Measurements from ENCODE around the gene ASPA.

The ASPA gene

DNA sequence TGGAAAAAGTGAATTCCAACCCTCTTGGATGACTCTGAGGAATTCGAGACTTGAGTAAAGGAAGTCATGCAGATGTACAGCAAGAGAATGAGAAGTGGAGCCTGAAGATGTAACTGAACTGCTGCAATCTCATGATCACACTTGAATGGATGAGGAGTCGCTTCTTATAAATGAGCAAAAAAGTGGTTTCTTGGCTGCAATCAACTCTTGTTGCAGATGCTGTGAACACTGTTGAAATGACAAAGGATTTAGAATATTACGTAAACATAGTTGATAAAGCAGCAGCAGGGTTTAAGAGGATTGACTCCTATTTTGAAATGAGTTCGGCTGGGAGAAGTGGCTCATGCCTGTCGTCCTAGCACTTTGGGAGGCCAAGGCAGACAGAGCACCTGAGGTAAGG, 25.5 kb downstream of the ASPA start:
- TF ChIP-seq GATA3 (IDR thresholded peaks at IDR 0.05; ENCODE audit: low read depth, low read length) (no peak), GATA2 (IDR thresholded peaks at IDR 0.05; ENCODE audit: low read depth, low read length) (no peak)

DNA sequence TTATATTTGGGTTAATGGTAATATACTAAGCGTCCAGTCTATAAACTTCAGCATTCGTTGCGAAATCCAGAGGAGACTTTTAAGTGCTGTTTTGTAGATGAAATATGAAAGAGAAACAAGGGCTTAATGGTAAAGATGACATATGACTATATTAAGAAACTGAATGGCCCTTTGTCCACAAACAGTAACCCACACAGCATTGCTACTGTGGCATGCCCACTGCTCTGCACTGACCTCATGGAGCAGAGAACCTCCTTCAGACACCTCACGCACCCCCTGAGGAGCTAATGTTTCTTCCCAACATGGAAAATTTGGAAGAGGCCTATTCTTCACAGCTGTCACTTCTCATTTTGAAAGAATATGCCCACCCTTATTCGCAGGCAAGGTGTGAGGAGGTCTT, 26.7 kb downstream of the ASPA start:
- TF ChIP-seq GATA3 (IDR thresholded peaks at IDR 0.05; ENCODE audit: low read depth, low read length) (no peak), GATA2 (IDR thresholded peaks at IDR 0.05; ENCODE audit: low read depth, low read length) (no peak)

GRCh38 chr17:3503285-3503684, 27.5 kb downstream of the ASPA start:
- TF ChIP-seq GATA3 (IDR thresholded peaks at IDR 0.05; ENCODE audit: low read depth, low read length) (no peak), GATA2 (IDR thresholded peaks at IDR 0.05; ENCODE audit: low read depth, low read length) (no peak)

DNA sequence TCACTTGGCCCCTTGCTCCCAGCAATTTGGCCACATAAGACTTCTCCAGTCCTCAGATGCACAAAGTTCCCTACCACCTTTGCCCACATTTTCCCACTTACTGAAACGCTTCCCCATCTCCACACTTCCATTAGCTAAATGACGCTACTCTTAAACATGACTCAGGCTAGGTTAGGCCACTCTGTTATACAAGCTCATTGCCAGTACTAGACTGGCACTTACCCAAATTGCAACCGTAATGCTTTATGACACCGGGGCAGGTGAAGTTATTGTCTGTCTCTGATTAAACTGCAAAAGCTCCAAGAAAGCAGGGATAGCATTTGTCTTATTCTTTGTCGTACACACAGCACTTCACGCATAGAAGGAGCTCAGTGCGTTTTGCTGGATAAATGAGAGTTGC, 29.2 kb downstream of the ASPA start:
- TF ChIP-seq GATA3 (IDR thresholded peaks at IDR 0.05; ENCODE audit: low read depth, low read length) (no peak), GATA2 (IDR thresholded peaks at IDR 0.05; ENCODE audit: low read depth, low read length) (no peak)

DNA sequence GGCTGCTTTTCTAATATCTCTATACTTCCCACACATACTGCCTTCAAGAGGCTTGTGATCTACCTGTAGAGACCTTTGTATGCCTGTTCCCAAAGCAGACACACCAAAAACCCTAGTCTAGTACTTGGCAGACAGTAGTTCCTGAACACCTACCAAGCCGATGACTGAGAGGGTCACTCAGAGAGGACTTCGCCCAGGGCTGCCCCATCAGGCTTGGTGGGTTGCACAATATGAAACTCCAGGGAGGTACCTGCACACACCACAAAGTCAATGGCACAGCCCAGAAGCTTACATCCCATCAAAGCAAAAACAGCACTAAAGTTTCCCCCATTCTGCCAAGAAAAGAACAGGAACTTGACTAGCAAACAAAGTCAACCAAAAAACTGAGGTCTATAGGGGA, 30.3 kb downstream of the ASPA start:
- TF ChIP-seq GATA3 (IDR thresholded peaks at IDR 0.05; ENCODE audit: low read depth, low read length) (no peak), GATA2 (IDR thresholded peaks at IDR 0.05; ENCODE audit: low read depth, low read length) (no peak)

DNA sequence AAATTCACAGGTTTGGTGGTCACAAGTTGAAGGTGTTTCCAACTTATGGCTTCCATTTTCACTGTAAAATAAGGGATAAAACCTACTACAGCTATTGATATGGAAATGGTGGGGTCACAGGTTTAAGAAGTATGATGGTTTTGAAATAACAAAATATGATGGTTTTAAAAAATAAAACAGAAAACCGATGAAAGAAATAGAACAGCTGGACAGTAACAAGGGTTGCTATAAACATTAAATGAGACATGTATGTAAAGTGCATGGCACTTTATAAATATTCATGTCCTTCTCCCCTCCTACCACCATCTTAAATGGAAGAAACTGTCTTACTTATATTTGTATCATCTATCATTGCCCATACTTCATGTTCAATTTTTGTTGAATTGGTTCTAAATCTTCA, 31.3 kb downstream of the ASPA start:
- TF ChIP-seq GATA3 (IDR thresholded peaks at IDR 0.05; ENCODE audit: low read depth, low read length) (no peak), GATA2 (IDR thresholded peaks at IDR 0.05; ENCODE audit: low read depth, low read length) (no peak)

DNA sequence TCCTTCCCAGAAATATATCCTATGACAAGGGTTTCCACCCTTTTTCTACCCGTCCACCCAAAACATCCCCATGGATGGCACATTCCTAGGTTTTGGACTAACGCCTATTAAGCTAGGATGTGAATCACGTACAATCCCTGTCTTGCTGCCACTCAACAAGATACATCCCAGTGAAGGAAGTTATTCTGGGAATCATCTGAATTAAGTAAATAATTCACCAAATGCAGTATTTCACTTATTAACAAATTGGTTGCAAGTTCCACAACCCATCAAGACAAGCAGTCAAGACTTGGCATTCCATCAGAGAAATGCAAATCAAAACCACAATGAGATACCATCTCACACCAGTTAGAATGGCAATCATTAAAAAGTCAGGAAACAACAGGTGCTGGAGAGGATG, 32.1 kb downstream of the ASPA start:
- TF ChIP-seq GATA3 (IDR thresholded peaks at IDR 0.05; ENCODE audit: low read depth, low read length) (no peak), GATA2 (IDR thresholded peaks at IDR 0.05; ENCODE audit: low read depth, low read length) (no peak)

DNA sequence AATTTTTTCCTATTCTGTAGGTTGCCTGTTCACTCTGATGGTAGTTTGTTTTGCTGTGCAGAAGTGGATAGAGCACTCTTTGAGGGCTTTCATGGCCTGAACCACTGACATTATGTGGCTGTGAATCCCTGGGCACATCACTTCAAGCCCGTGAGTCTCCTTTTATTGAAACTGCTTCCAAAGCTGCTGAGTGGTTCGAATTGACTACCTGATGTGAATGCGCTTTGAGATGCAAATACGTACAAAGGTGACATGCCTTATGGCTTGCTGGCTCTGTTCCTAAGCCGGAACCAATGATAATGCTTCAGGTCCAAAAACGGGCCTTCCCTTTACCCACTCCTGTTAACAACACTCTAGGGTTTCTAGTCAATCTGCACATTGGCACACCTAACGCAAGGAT, 34.3 kb downstream of the ASPA start:
- TF ChIP-seq GATA2 (IDR thresholded peaks at IDR 0.05; ENCODE audit: low read depth, low read length) = no peak
- no peak for TF ChIP-seq GATA3 (IDR thresholded peaks at IDR 0.05; ENCODE audit: low read depth, low read length)

GRCh38 chr17:3511852-3512504, 36.2 kb downstream of the ASPA start:
- TF ChIP-seq GATA2 (IDR thresholded peaks at IDR 0.05; ENCODE audit: low read depth, low read length) (no peak), GATA3 (IDR thresholded peaks at IDR 0.05; ENCODE audit: low read depth, low read length) (no peak)

- TF ChIP-seq GATA3 (IDR thresholded peaks at IDR 0.05; ENCODE audit: low read depth, low read length) = no peak
- TF ChIP-seq GATA2 (IDR thresholded peaks at IDR 0.05; ENCODE audit: low read depth, low read length) = no peak
These were observed 36.8 kb downstream of the ASPA start for GRCh38 chr17:3512505-3513171.

DNA sequence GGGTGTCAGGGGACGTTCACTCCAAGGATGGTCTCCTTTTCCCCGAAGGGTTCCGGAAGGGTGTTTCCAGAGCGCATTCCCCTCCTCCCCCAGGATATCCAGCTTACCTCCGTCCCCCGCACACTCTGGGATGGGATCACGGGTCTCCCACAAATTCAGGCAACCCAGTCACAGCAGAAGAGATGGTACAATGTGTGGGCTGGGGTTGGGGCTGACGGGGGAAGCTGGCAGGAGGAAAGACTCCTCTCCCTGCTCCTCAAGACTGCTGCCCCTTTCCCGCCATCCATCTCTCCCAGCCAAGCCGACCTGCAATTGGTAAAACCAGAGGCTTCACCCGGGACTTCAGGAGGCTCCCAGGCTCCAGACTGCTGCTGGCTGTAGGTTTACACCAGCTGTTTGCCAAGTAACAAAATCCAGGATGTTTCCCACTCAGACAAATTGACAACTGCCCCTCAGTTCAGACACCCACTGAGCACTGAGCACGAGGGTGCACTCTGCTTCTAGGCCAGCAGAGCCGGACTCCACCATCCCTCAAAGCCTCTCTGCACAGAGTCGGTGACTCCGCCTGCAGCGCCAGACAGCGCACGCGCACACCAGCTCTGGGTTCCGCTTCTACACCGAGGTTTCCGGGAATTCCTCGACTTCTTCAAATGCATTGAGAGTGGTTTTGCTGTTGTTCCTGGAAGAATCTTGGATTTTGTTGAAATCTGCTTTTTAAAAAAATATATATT, 37.7 kb downstream of the ASPA start:
- no peak for TF ChIP-seq GATA3 (IDR thresholded peaks at IDR 0.05; ENCODE audit: low read depth, low read length)
- no peak for TF ChIP-seq GATA2 (IDR thresholded peaks at IDR 0.05; ENCODE audit: low read depth, low read length)

- TF ChIP-seq GATA3 (IDR thresholded peaks at IDR 0.05; ENCODE audit: low read depth, low read length) (no peak), GATA2 (IDR thresholded peaks at IDR 0.05; ENCODE audit: low read depth, low read length) (no peak)
These were observed 39.1 kb downstream of the ASPA start for GRCh38 chr17:3514873-3515272.

GRCh38 chr17:3524024-3524423, 48.2 kb downstream of the ASPA start:
- TF ChIP-seq GATA2 (IDR thresholded peaks at IDR 0.05; ENCODE audit: low read depth, low read length) (no peak), GATA3 (IDR thresholded peaks at IDR 0.05; ENCODE audit: low read depth, low read length) (no peak)

DNA sequence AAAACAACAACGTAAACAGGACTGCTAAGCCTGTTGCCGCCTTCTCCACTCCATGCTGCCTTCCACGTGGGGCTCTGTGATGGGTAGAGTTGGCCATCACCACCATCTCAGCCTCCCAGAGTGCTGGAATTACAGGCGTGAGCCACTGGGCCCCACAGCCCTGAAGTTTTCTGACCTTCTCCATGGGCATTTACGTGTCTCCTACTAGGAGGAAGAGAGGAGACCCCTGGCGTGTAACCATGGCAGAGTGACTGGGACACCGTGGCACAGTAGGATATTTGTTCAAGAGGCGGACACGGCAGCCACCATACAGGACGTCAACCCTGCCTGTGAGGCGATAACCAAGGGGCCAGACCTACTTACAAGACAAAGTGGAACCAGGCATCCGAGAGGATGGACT, 50.7 kb downstream of the ASPA start:
- TF ChIP-seq GATA2 (IDR thresholded peaks at IDR 0.05; ENCODE audit: low read depth, low read length) (no peak), GATA3 (IDR thresholded peaks at IDR 0.05; ENCODE audit: low read depth, low read length) (no peak)

DNA sequence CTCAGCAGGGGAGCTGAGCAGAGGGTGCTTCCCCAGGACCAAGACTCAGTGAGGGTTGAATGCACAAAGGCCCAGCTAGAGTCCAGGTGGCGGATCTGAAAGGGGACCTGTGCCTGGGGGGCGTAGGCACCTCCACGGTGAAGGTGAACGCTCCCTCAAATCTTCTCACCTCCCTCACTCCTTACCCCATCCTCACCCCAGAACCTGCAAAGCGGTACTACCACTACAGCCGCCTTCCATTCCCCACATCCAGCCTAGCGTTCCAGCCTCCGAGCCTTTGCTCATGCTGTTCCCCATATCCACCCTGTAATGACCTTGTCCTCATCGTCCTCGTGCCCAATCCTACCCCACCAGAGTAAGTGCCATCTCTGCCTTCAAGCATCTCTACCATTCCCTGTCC, 51.2 kb downstream of the ASPA start:
- TF ChIP-seq GATA3 (IDR thresholded peaks at IDR 0.05; ENCODE audit: low read depth, low read length) = no peak
- no peak for TF ChIP-seq GATA2 (IDR thresholded peaks at IDR 0.05; ENCODE audit: low read depth, low read length)
